Suprapubic skin (tissue), 4 donors: ENCODE results near the gene CCNT1.

ENCODE experiments used
- EP300 ChIP-seq: sonication (generic); formaldehyde crosslinking; IDR thresholded peaks from one replicate; pipeline ENCODE4 v1.6.1; 2017; ENCODE audit warnings: antibody characterized with exemption
- POLR2A ChIP-seq, 2 donors: fragments of 450-650 bp; IDR thresholded peaks; one replicate each; pipeline ENCODE4 v1.6.1; 2017; ENCODE audit warnings: antibody characterized with exemption in 2 of 2, mild to moderate bottlenecking in 2 of 2, moderate library complexity in 2 of 2
- POLR2AphosphoS5 ChIP-seq, 3 donors: sonication (generic); formaldehyde crosslinking; IDR thresholded peaks; one replicate each; pipeline ENCODE4 v1.6.1; 2017; ENCODE audit warnings: antibody characterized with exemption in 3 of 3
- TF ChIP-seq, protein P1 (sequence below), 2 donors: fragments of 200-600 bp in 1 of 2; fragments of 450-650 bp in 1 of 2; sonication (generic) in 1 of 2; IDR thresholded peaks; one replicate each; pipeline ENCODE4 v1.5.1; 2016 to 2019; ENCODE audit warnings: antibody characterized with exemption in 2 of 2, mild to moderate bottlenecking in 1 of 2, moderate library complexity in 1 of 2

DNA sequence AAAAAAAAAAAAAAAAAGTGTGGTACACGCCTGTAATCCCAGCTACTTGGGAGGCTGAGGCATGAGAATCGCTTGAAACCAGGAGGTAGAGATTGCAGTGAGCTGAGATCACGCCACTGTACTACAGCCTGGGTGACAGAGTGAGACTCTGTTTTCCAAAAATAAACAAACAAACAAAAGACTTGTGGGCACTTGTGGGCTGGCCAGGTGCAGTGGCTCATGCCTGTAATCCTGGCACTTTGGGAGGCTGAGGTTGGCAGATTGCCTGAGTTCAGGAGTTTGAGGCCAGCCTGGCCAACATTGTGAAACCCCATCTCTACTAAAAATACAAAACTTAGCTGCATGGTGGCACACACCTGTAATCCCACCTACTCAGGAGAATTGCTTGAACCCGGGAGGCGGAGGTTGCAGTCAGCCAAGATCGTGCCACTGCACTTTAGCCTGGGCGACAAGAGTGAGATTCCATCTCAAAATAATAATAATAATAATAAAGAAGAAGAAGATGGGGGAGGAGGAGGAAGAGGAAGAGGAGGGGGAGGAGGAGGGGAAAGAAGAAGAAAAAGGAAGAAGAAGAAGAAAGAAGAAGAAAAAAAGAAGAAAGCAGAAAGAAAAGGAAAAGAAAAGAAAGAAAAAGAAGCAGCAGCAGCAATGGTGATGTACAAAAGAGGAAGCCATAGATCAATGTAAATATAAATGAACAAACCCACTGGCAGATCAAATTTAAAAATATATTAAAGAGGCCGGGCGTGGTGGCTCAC is 27.9 kb upstream of the CCNT1 start:
- TF ChIP-seq, protein P1, sequence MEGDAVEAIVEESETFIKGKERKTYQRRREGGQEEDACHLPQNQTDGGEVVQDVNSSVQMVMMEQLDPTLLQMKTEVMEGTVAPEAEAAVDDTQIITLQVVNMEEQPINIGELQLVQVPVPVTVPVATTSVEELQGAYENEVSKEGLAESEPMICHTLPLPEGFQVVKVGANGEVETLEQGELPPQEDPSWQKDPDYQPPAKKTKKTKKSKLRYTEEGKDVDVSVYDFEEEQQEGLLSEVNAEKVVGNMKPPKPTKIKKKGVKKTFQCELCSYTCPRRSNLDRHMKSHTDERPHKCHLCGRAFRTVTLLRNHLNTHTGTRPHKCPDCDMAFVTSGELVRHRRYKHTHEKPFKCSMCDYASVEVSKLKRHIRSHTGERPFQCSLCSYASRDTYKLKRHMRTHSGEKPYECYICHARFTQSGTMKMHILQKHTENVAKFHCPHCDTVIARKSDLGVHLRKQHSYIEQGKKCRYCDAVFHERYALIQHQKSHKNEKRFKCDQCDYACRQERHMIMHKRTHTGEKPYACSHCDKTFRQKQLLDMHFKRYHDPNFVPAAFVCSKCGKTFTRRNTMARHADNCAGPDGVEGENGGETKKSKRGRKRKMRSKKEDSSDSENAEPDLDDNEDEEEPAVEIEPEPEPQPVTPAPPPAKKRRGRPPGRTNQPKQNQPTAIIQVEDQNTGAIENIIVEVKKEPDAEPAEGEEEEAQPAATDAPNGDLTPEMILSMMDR (IDR thresholded peaks at IDR 0.05): no peak
- TF ChIP-seq POLR2A (IDR thresholded peaks at IDR 0.05) (no peak), POLR2AphosphoS5 (IDR thresholded peaks at IDR 0.05) (no peak), EP300 (no peak)
